Fibroblast of lung (primary cell): Measurements from ENCODE around the gene ADAMTSL1.

Experiments used
- CTCF ChIP-seq, 2 donors: IDR thresholded peaks in 1 of 2; conservative IDR thresholded peaks in 1 of 2; 1 replicate in 1 of 2; 2 replicates in 1 of 2; pipeline ENCODE4 v1.5.1; 2011 to 2012; ENCODE audit warnings: low read length in 2 of 2, control low read depth in 1 of 2, inconsistent platforms in 1 of 2, low read depth in 1 of 2, mild to moderate bottlenecking in 1 of 2
- EZH2 ChIP-seq: IDR thresholded peaks from 2 replicates; pipeline ENCODE4 v1.5.1; 2012; ENCODE audit warnings: low read length, control low read depth, mild to moderate bottlenecking; ENCODE audit errors: missing control alignments

DNA sequence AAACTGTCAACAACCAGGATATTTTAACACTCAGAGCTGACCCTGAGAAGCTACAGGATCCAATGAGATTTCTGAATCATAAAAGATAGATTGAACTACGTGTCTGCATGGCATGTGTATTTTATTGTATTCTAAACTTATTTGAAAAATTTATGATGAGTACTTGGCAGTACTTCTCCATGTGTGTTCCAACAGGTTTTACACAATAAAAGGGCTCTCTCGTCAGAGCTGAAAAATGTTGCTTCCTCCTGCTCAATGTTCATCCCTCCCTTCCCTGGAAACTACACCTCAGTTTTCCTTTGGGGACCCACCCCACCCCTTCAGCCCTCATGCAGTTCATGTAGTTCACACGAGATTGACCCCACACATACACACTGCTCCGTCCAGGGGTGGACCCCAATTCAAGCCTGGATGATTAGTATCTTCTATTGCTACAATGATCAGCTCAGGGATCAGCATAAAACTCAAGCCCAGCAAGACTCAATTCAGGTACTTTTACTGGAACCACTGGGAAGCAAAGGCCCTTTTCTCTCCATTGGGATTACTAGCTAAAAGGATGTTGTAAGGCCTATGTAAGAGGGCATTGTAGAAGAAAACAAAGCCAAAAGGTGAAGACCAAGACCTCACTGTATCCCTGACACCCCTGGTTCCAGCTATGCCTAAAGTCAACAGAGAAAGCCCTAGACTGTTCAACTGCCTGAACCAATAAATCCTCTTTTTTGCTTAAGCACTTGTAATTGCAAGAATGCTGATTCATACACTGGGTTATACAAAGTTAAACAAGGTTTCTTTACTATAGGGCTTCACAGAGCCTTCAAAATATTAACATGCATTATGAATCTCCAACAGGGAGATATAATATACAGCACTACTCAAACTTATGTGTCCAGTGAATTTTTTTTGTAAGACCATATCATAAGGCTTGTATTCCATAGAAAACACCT is 446.5 kb downstream of the ADAMTSL1 start:
- TF ChIP-seq CTCF (conservative IDR thresholded peaks at IDR 0.05 in 1 of 2, IDR thresholded peaks at IDR 0.05 in 1 of 2; ENCODE audit: low read depth in 1 of 2, low read length in 2 of 2): no peak
- no peak for TF ChIP-seq EZH2
